Liver (tissue), 9 donors: ENCODE data around the gene ROR1. TPM values are rescaled to one million over a fixed set of nuclear protein-coding genes. Genes with fewer than 3 reads are reported as not detected.

Source experiments
- DNase-seq: peaks from one replicate; pipeline ENCODE4 v3.0.0-alpha.2; 2017; ENCODE audit warnings: low spot score
- H3K27ac ChIP-seq, 2 donors: one replicate each; pipeline ENCODE4 v1.7.0; 2013; ENCODE audit warnings: inconsistent platforms in 2 of 2, low read length in 2 of 2, control low read depth in 1 of 2, low read depth in 1 of 2, mild to moderate bottlenecking in 1 of 2
- H3K27me3 ChIP-seq, 4 donors: one replicate each; pipeline versions ENCODE4 v1.6.1 to v1.7.0; 2013; ENCODE audit warnings: low read length in 3 of 4, inconsistent platforms in 1 of 4, mild to moderate bottlenecking in 1 of 4, moderate library complexity in 1 of 4; ENCODE audit not compliant: control insufficient read depth in 4 of 4, insufficient read depth in 4 of 4
- H3K36me3 ChIP-seq, 4 donors: one replicate each; pipeline versions ENCODE4 v1.6.1 to v1.7.0; 2013; ENCODE audit warnings: low read length in 3 of 4, mild to moderate bottlenecking in 3 of 4, low read depth in 1 of 4, moderate library complexity in 1 of 4; ENCODE audit not compliant: control insufficient read depth in 4 of 4, insufficient read depth in 3 of 4
- H3K4me1 ChIP-seq, 4 donors: one replicate each; pipeline versions ENCODE4 v1.6.1 to v1.7.0; 2013; ENCODE audit warnings: low read length in 3 of 4, mild to moderate bottlenecking in 3 of 4, moderate library complexity in 1 of 4; ENCODE audit not compliant: control insufficient read depth in 4 of 4, insufficient read depth in 4 of 4
- H3K4me3 ChIP-seq, 3 donors: one replicate each; pipeline versions ENCODE4 v1.6.1 to v1.7.0; 2013; ENCODE audit warnings: low read length in 3 of 3, control low read depth in 1 of 3, low read depth in 1 of 3, mild to moderate bottlenecking in 1 of 3
- H3K9ac ChIP-seq, 2 donors: one replicate each; pipeline ENCODE4 v1.7.0; 2013; ENCODE audit warnings: low read length in 2 of 2, mild to moderate bottlenecking in 2 of 2, moderate library complexity in 2 of 2, control low read depth in 1 of 2, low read depth in 1 of 2
- H3K9me3 ChIP-seq, 4 donors: one replicate each; pipeline versions ENCODE4 v1.6.1 to v1.7.0; 2013; ENCODE audit warnings: low read length in 3 of 4; ENCODE audit not compliant: control insufficient read depth in 4 of 4
- FOXA1 ChIP-seq: IDR thresholded peaks from 2 replicates; pipeline ENCODE4 v1.6.1; 2016; ENCODE audit warnings: antibody characterized with exemption
- FOXA2 ChIP-seq: IDR thresholded peaks from 2 replicates; pipeline ENCODE4 v1.6.1; 2016; ENCODE audit warnings: antibody characterized with exemption
- GABPA ChIP-seq, 2 donors: IDR thresholded peaks in 1 of 2; conservative IDR thresholded peaks in 1 of 2; 2 replicates each; pipeline ENCODE4 v1.6.1; 2016; ENCODE audit warnings: antibody characterized with exemption in 2 of 2, mild to moderate bottlenecking in 1 of 2, moderate library complexity in 1 of 2
- JUND ChIP-seq, 2 donors: IDR thresholded peaks; 2 replicates each; pipeline ENCODE4 v1.6.1; 2016; ENCODE audit warnings: antibody characterized with exemption in 2 of 2
- RAD21 ChIP-seq, 2 donors: IDR thresholded peaks; 2 replicates each; pipeline ENCODE4 v1.6.1; 2016; ENCODE audit warnings: antibody characterized with exemption in 2 of 2, mild to moderate bottlenecking in 2 of 2
- SP1 ChIP-seq: IDR thresholded peaks from 2 replicates; pipeline ENCODE4 v1.6.1; 2018; ENCODE audit warnings: antibody characterized with exemption, mild to moderate bottlenecking
- TAF1 ChIP-seq: conservative IDR thresholded peaks from 2 replicates; pipeline ENCODE4 v1.6.1; 2016; ENCODE audit warnings: antibody characterized with exemption, mild to moderate bottlenecking
- YY1 ChIP-seq: IDR thresholded peaks from 2 replicates; pipeline ENCODE4 v1.6.1; 2016; ENCODE audit warnings: antibody characterized with exemption, mild to moderate bottlenecking
- WGBS: extraction: QIAGEN DNeasy Blood & Tissue Kit; methylation state at CpG from one replicate; pipeline ENCODE4 v1.1.7; 2013; 5-methylcytosine and 5-hydroxymethylcytosine counted together
- polyA plus RNA-seq, 2 donors: library from polyadenylated mRNA; stranded (reverse) in 1 of 2; unstranded in 1 of 2; fragments of 200-250 nt in 1 of 2; fragments of >200 nt in 1 of 2; fragmentation: Nextera tagmentation in 1 of 2; extraction: Ambion mirVana in 1 of 2; gene quantifications; one replicate each; pipeline versions ENCODE4 v1.2.1 to v1.2.3, GENCODE V29; 2013 to 2015
- total RNA-seq, 2 donors: library from RNA; depleted of rRNA; stranded (reverse); fragments of >200 nt; gene quantifications; one replicate each; pipeline ENCODE4 v1.2.3, GENCODE V29; 2014
- TF ChIP-seq, protein P1 (sequence below): IDR thresholded peaks from 2 replicates; pipeline ENCODE4 v1.6.1; 2016; ENCODE audit warnings: antibody characterized with exemption
- TF ChIP-seq, protein P2 (sequence below): fragments of 150-350 bp; IDR thresholded peaks from 2 replicates; pipeline ENCODE4 v1.5.1; 2017; ENCODE audit warnings: improper control_type of control experiment, low read depth, low read length; ENCODE audit not compliant: missing input control
- TF ChIP-seq, protein P3 (sequence below): IDR thresholded peaks from 2 replicates; pipeline ENCODE4 v1.6.1; 2016; ENCODE audit warnings: antibody characterized with exemption, mild to moderate bottlenecking
- TF ChIP-seq, protein P4 (sequence below): IDR thresholded peaks from 2 replicates; pipeline ENCODE4 v1.6.1; 2016; ENCODE audit warnings: antibody characterized with exemption
- TF ChIP-seq, protein P5 (sequence below): IDR thresholded peaks from 2 replicates; pipeline ENCODE4 v1.6.1; 2016; ENCODE audit warnings: antibody characterized with exemption
- donor health status: healthy.
- donor health status: healthy.
- donor health status: healthy.
- donor health status: healthy.
- donor health status: healthy.

ROR1 gene
- total and polyA plus RNA-seq, 4 donors = 0.15 to 0.98 (median 0.37) TPM

DNA sequence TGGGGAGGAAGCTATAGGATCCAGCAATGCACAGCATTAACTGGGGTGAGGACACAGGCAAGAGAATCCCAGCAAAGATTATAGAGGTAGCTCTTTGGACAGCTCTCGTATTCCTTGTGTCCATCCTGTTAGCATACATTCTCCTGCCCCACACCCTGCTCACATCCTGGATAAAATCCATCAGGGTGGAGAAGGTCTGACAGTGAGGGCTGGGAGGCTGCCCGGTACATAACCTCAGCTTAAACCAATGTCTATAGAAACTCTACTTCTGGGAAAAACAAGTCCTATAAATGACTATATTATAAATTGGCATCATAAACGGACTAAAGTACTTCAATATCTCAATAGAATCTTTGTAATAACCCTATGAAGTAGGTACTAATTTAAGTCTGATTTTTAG, 392.8 kb downstream of the ROR1 start:
- no peaks in the 10 kb centered on the region for H3K9me3 ChIP-seq
- no peak overlapping the region for H3K9ac ChIP-seq
- no peak overlapping the region for H3K4me3 ChIP-seq
- 87% methylated on average over 3 of the region's 3 CpGs for WGBS
- no peak for DNase-seq
- no peaks in the 10 kb centered on the region for H3K27me3 ChIP-seq
- no peak overlapping the region for H3K27ac ChIP-seq
- H3K36me3 ChIP-seq = no peaks in the 10 kb centered on the region
- no peaks in the 10 kb centered on the region for H3K4me1 ChIP-seq
- TF ChIP-seq YY1 (no peak), SP1 (no peak), GABPA (IDR thresholded peaks at IDR 0.05 in 1 of 2, conservative IDR thresholded peaks at IDR 0.05 in 1 of 2) (no peak)
- TF ChIP-seq, protein P1, sequence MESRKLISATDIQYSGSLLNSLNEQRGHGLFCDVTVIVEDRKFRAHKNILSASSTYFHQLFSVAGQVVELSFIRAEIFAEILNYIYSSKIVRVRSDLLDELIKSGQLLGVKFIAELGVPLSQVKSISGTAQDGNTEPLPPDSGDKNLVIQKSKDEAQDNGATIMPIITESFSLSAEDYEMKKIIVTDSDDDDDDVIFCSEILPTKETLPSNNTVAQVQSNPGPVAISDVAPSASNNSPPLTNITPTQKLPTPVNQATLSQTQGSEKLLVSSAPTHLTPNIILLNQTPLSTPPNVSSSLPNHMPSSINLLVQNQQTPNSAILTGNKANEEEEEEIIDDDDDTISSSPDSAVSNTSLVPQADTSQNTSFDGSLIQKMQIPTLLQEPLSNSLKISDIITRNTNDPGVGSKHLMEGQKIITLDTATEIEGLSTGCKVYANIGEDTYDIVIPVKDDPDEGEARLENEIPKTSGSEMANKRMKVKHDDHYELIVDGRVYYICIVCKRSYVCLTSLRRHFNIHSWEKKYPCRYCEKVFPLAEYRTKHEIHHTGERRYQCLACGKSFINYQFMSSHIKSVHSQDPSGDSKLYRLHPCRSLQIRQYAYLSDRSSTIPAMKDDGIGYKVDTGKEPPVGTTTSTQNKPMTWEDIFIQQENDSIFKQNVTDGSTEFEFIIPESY = no peak
- TF ChIP-seq, protein P2, sequence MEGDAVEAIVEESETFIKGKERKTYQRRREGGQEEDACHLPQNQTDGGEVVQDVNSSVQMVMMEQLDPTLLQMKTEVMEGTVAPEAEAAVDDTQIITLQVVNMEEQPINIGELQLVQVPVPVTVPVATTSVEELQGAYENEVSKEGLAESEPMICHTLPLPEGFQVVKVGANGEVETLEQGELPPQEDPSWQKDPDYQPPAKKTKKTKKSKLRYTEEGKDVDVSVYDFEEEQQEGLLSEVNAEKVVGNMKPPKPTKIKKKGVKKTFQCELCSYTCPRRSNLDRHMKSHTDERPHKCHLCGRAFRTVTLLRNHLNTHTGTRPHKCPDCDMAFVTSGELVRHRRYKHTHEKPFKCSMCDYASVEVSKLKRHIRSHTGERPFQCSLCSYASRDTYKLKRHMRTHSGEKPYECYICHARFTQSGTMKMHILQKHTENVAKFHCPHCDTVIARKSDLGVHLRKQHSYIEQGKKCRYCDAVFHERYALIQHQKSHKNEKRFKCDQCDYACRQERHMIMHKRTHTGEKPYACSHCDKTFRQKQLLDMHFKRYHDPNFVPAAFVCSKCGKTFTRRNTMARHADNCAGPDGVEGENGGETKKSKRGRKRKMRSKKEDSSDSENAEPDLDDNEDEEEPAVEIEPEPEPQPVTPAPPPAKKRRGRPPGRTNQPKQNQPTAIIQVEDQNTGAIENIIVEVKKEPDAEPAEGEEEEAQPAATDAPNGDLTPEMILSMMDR = no peak
- TF ChIP-seq, protein P3, sequence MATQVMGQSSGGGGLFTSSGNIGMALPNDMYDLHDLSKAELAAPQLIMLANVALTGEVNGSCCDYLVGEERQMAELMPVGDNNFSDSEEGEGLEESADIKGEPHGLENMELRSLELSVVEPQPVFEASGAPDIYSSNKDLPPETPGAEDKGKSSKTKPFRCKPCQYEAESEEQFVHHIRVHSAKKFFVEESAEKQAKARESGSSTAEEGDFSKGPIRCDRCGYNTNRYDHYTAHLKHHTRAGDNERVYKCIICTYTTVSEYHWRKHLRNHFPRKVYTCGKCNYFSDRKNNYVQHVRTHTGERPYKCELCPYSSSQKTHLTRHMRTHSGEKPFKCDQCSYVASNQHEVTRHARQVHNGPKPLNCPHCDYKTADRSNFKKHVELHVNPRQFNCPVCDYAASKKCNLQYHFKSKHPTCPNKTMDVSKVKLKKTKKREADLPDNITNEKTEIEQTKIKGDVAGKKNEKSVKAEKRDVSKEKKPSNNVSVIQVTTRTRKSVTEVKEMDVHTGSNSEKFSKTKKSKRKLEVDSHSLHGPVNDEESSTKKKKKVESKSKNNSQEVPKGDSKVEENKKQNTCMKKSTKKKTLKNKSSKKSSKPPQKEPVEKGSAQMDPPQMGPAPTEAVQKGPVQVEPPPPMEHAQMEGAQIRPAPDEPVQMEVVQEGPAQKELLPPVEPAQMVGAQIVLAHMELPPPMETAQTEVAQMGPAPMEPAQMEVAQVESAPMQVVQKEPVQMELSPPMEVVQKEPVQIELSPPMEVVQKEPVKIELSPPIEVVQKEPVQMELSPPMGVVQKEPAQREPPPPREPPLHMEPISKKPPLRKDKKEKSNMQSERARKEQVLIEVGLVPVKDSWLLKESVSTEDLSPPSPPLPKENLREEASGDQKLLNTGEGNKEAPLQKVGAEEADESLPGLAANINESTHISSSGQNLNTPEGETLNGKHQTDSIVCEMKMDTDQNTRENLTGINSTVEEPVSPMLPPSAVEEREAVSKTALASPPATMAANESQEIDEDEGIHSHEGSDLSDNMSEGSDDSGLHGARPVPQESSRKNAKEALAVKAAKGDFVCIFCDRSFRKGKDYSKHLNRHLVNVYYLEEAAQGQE = no peak

DNA sequence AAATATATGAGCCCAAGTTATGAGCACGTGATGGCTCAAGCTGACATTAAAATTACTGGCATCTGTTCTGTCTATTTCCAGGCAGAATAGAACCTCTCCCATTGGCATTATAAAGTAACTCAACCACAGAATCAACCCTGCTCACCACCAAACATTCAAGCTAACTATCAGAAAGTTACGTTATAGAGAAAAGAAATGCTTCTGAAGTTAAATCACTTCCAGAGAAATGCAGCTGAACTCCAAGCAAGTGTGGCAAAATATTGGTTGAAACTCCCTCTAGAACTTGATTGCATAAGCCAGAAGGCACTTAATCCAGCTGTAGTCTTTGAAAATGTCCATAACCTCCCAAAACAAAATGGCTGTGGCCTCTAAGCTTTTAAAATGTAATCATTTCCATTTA, 393.4 kb downstream of the ROR1 start:
- Histone ChIP-seq H3K4me3 (no peak overlapping the region), H3K9ac (no peak overlapping the region), H3K9me3 (no peaks in the 10 kb centered on the region), H3K36me3 (no peaks in the 10 kb centered on the region), H3K27me3 (no peaks in the 10 kb centered on the region), H3K4me1 (no peaks in the 10 kb centered on the region), H3K27ac (no peak overlapping the region)
- TF ChIP-seq RAD21 (IDR thresholded peaks at IDR 0.05) (no peak), TAF1 (no peak), FOXA2 (no peak), FOXA1 (no peak), JUND (IDR thresholded peaks at IDR 0.05) (no peak), GABPA (IDR thresholded peaks at IDR 0.05 in 1 of 2, conservative IDR thresholded peaks at IDR 0.05 in 1 of 2) (no peak)
- TF ChIP-seq, protein P4, sequence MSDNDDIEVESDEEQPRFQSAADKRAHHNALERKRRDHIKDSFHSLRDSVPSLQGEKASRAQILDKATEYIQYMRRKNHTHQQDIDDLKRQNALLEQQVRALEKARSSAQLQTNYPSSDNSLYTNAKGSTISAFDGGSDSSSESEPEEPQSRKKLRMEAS = no peak
- TF ChIP-seq, protein P2 = no peak
- TF ChIP-seq, protein P5, sequence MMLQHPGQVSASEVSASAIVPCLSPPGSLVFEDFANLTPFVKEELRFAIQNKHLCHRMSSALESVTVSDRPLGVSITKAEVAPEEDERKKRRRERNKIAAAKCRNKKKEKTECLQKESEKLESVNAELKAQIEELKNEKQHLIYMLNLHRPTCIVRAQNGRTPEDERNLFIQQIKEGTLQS = no peak
- TF ChIP-seq, protein P1 = no peak
- 89% methylated on average over 2 of the region's 2 CpGs for WGBS
- no peak for DNase-seq
